ENCODE data around the gene MACROD2.

DNA sequence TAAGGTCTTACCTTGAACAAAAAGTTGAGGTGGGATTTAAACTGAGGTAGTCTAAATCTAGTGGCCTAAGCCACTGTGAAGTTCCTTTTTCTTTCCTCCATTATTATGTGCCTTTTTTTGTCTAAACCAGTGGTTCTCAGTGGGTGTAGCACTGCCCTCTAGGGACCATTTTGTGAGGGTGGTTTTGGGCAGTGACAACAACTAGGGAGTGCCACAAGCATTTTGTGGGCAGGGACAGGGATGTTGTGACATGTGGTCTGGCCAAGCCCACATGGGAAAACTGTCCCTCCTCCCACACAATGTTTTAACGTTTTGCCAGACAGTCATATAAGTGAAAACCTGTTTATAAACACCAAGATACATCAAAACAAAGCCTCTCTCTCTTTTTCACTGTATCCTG, 1241.5 kb downstream of the MACROD2 start:
- TF ChIP-seq, protein P1, sequence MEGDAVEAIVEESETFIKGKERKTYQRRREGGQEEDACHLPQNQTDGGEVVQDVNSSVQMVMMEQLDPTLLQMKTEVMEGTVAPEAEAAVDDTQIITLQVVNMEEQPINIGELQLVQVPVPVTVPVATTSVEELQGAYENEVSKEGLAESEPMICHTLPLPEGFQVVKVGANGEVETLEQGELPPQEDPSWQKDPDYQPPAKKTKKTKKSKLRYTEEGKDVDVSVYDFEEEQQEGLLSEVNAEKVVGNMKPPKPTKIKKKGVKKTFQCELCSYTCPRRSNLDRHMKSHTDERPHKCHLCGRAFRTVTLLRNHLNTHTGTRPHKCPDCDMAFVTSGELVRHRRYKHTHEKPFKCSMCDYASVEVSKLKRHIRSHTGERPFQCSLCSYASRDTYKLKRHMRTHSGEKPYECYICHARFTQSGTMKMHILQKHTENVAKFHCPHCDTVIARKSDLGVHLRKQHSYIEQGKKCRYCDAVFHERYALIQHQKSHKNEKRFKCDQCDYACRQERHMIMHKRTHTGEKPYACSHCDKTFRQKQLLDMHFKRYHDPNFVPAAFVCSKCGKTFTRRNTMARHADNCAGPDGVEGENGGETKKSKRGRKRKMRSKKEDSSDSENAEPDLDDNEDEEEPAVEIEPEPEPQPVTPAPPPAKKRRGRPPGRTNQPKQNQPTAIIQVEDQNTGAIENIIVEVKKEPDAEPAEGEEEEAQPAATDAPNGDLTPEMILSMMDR (conservative IDR thresholded peaks at IDR 0.05; ENCODE audit: low read depth, low read length), result peak; percentile 51
- TF ChIP-seq EZH2 (IDR thresholded peaks at IDR 0.05; ENCODE audit: borderline replicate concordance, low read depth, low read length, poor library complexity, severe bottlenecking), result no peak
